ENCODE data around the gene TPPP2. TPM values are rescaled to one million over a fixed set of nuclear protein-coding genes. Genes with fewer than 3 reads are reported as not detected.

Gene TPPP2
- total RNA-seq, 2 experiments from 2014 or later = not detected

GRCh38 chr14:21058903-21059302 is 28.9 kb downstream of the TPPP2 start:
- H3K36me3 ChIP-seq (ENCODE audit: insufficient read depth, low read length) = no peaks in the 10 kb centered on the region
- H3K27ac ChIP-seq (ENCODE audit: low read depth, low read length, poor library complexity, severe bottlenecking) = no peak overlapping the region
- intact Hi-C loops (cut with micrococcal nuclease; ENCODE audit: unreplicated experiment) = no loop called here
- no peak overlapping the region for H3K4me2 ChIP-seq (ENCODE audit: low read length)
- H2AFZ ChIP-seq (ENCODE audit: low read length) = no peak overlapping the region
- no peak overlapping the region for H3K4me3 ChIP-seq (ENCODE audit: low read depth, low read length, poor library complexity, severe bottlenecking)
- DNase-seq (ENCODE audit: low spot score) = no peak
- ChIA-PET POLR2A (no interaction called here), CTCF (ENCODE audit: unreplicated experiment) (no interaction called here)
- H3K9me2 ChIP-seq (ENCODE audit: insufficient read depth, low read length) = no peaks in the 10 kb centered on the region
- H4K20me1 ChIP-seq (ENCODE audit: insufficient read depth, low read length) = no peaks in the 10 kb centered on the region
- no peaks in the 10 kb centered on the region for H3K79me2 ChIP-seq (ENCODE audit: insufficient read depth, low read depth, low read length)
- BruUV-seq (replicated peaks) = no TSS peak
- no peaks in the 10 kb centered on the region for H3K9me3 ChIP-seq (ENCODE audit: low read length)
- no peak for TF ChIP-seq EZH2phosphoT487 (IDR thresholded peaks at IDR 0.05; ENCODE audit: borderline replicate concordance, low read depth, low read length)
- TF ChIP-seq, protein P1, sequence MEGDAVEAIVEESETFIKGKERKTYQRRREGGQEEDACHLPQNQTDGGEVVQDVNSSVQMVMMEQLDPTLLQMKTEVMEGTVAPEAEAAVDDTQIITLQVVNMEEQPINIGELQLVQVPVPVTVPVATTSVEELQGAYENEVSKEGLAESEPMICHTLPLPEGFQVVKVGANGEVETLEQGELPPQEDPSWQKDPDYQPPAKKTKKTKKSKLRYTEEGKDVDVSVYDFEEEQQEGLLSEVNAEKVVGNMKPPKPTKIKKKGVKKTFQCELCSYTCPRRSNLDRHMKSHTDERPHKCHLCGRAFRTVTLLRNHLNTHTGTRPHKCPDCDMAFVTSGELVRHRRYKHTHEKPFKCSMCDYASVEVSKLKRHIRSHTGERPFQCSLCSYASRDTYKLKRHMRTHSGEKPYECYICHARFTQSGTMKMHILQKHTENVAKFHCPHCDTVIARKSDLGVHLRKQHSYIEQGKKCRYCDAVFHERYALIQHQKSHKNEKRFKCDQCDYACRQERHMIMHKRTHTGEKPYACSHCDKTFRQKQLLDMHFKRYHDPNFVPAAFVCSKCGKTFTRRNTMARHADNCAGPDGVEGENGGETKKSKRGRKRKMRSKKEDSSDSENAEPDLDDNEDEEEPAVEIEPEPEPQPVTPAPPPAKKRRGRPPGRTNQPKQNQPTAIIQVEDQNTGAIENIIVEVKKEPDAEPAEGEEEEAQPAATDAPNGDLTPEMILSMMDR (conservative IDR thresholded peaks at IDR 0.05; ENCODE audit: low read length) = no peak
- H3K4me1 ChIP-seq (ENCODE audit: insufficient read depth, low read length, poor library complexity, severe bottlenecking) = peaks cover 5% of the 10 kb centered on the region

- TF ChIP-seq EZH2phosphoT487 (IDR thresholded peaks at IDR 0.05; ENCODE audit: borderline replicate concordance, low read depth, low read length) = no peak
- TF ChIP-seq, protein P1 (conservative IDR thresholded peaks at IDR 0.05; ENCODE audit: low read length) = no peak
- Histone ChIP-seq H3K4me1 (ENCODE audit: insufficient read depth, low read length, poor library complexity, severe bottlenecking) (peaks cover 5% of the 10 kb centered on the region), H2AFZ (ENCODE audit: low read length) (no peak overlapping the region), H3K79me2 (ENCODE audit: insufficient read depth, low read depth, low read length) (no peaks in the 10 kb centered on the region), H3K36me3 (ENCODE audit: insufficient read depth, low read length) (no peaks in the 10 kb centered on the region), H3K4me2 (ENCODE audit: low read length) (no peak overlapping the region), H3K9me3 (ENCODE audit: low read length) (no peaks in the 10 kb centered on the region), H4K20me1 (ENCODE audit: insufficient read depth, low read length) (no peaks in the 10 kb centered on the region), H3K4me3 (ENCODE audit: low read depth, low read length, poor library complexity, severe bottlenecking) (no peak overlapping the region), H3K9me2 (ENCODE audit: insufficient read depth, low read length) (no peaks in the 10 kb centered on the region), H3K27ac (ENCODE audit: low read depth, low read length, poor library complexity, severe bottlenecking) (no peak overlapping the region)
- no peak for DNase-seq (ENCODE audit: low spot score)
- ChIA-PET POLR2A (no interaction called here), CTCF (ENCODE audit: unreplicated experiment) (no interaction called here)
- no TSS peak for BruUV-seq (replicated peaks)
- intact Hi-C loops (cut with micrococcal nuclease; ENCODE audit: unreplicated experiment) = no loop called here
Measured at GRCh38 chr14:21059842-21060613, 30.0 kb downstream of the TPPP2 start.

- ChIA-PET POLR2A (no interaction called here), CTCF (ENCODE audit: unreplicated experiment) (no interaction called here)
- TF ChIP-seq, protein P1 (conservative IDR thresholded peaks at IDR 0.05; ENCODE audit: low read length) = no peak
- TF ChIP-seq EZH2phosphoT487 (IDR thresholded peaks at IDR 0.05; ENCODE audit: borderline replicate concordance, low read depth, low read length) = no peak
- intact Hi-C loops (cut with micrococcal nuclease; ENCODE audit: unreplicated experiment) = no loop called here
- no TSS peak for BruUV-seq (replicated peaks)
- H3K4me1 ChIP-seq (ENCODE audit: insufficient read depth, low read length, poor library complexity, severe bottlenecking) = peaks cover 5% of the 10 kb centered on the region
- no peaks in the 10 kb centered on the region for H3K36me3 ChIP-seq (ENCODE audit: insufficient read depth, low read length)
- no peak overlapping the region for H3K27ac ChIP-seq (ENCODE audit: low read depth, low read length, poor library complexity, severe bottlenecking)
- no peaks in the 10 kb centered on the region for H3K9me2 ChIP-seq (ENCODE audit: insufficient read depth, low read length)
- H4K20me1 ChIP-seq (ENCODE audit: insufficient read depth, low read length) = no peaks in the 10 kb centered on the region
- no peak overlapping the region for H3K4me3 ChIP-seq (ENCODE audit: low read depth, low read length, poor library complexity, severe bottlenecking)
- no peaks in the 10 kb centered on the region for H3K79me2 ChIP-seq (ENCODE audit: insufficient read depth, low read depth, low read length)
- H3K9me3 ChIP-seq (ENCODE audit: low read length) = no peaks in the 10 kb centered on the region
- no peak overlapping the region for H2AFZ ChIP-seq (ENCODE audit: low read length)
- DNase-seq (ENCODE audit: low spot score) = no peak
- no peak overlapping the region for H3K4me2 ChIP-seq (ENCODE audit: low read length)
Measured at GRCh38 chr14:21060614-21061346, 30.8 kb downstream of the TPPP2 start.
